WTC11 (cell line): ENCODE results near the gene SEPSECS. TPM values are rescaled to one million over a fixed set of nuclear protein-coding genes. Genes with fewer than 3 reads are reported as not detected.

Experiments used
- ATAC-seq: fragments of 200-7000 bp; cut with Tn5 transposase; 2 replicates; pipeline ENCODE4 v1.10.0; 2021; ENCODE audit warnings: mild to moderate bottlenecking, moderate library complexity
- CTCF ChIA-PET: fragments of 300-600 bp; sonication (Branson Sonifier 250); formaldehyde crosslinking; loops from one replicate; lab custom pipeline; 2021; ENCODE audit warnings: antibody characterized with exemption; lab: Charles Lee
- POLR2A ChIA-PET: fragments of 350-600 bp; sonication (Branson Sonifier 250); formaldehyde crosslinking; loops from one replicate; lab custom pipeline; 2021; ENCODE audit warnings: antibody characterized with exemption; lab: Charles Lee
- DNase-seq: peaks from one replicate; pipeline ENCODE4 v3.0.0; 2021; ENCODE audit warnings: low spot score
- H3K27ac Mint-ChIP-seq: 2 replicates; pipeline ENCODE4 v1.8.0; 2021; ENCODE audit warnings: mixed read lengths
- H3K27me3 Mint-ChIP-seq: 2 replicates; pipeline ENCODE4 v1.8.0; 2021; ENCODE audit warnings: low read depth, mild to moderate bottlenecking, moderate library complexity, mixed read lengths
- H3K36me3 Mint-ChIP-seq: 2 replicates; pipeline ENCODE4 v1.8.0; 2021; ENCODE audit warnings: mixed read lengths
- H3K4me1 Mint-ChIP-seq: 2 replicates; pipeline ENCODE4 v1.8.0; 2022; ENCODE audit warnings: mixed read lengths
- H3K4me3 Mint-ChIP-seq: 2 replicates; pipeline ENCODE4 v1.8.0; 2021; ENCODE audit warnings: mild to moderate bottlenecking, moderate library complexity, mixed read lengths
- H3K9me3 Mint-ChIP-seq: 2 replicates; pipeline ENCODE4 v1.8.0; 2021; ENCODE audit warnings: mixed read lengths
- ATF1 ChIP-seq: sonication (generic); formaldehyde crosslinking; IDR thresholded peaks from 2 replicates; pipeline ENCODE4 v1.8.1; 2023; ENCODE audit warnings: mild to moderate bottlenecking, moderate library complexity, missing genetic modification reagents
- EMX1 ChIP-seq: fragments of 250-450 bp; sonication (Bioruptor Pico); IDR thresholded peaks from 2 replicates; pipeline ENCODE4 v1.8.0; 2021; ENCODE audit warnings: mild to moderate bottlenecking
- JAZF1 ChIP-seq: fragments of 250-450 bp; sonication (Bioruptor Pico); IDR thresholded peaks from 2 replicates; pipeline ENCODE4 v1.9.0; 2021; ENCODE audit warnings: moderate library complexity, mild to moderate bottlenecking, inconsistent platforms
- KAT7 ChIP-seq: sonication (generic); formaldehyde crosslinking; IDR thresholded peaks from 2 replicates; pipeline ENCODE4 v1.8.1; 2023; ENCODE audit warnings: missing genetic modification reagents, mild to moderate bottlenecking, borderline replicate concordance
- NFYB ChIP-seq: sonication (generic); formaldehyde crosslinking; conservative IDR thresholded peaks from 2 replicates; pipeline ENCODE4 v1.8.0; 2022; ENCODE audit warnings: low read depth, missing genetic modification reagents
- SMAD4 ChIP-seq: sonication (generic); formaldehyde crosslinking; IDR thresholded peaks from 2 replicates; pipeline ENCODE4 v1.8.0; 2022; ENCODE audit warnings: mild to moderate bottlenecking, missing genetic modification reagents
- TP53 ChIP-seq: sonication (generic); formaldehyde crosslinking; IDR thresholded peaks from 2 replicates; pipeline ENCODE4 v1.8.1; 2023; ENCODE audit warnings: mild to moderate bottlenecking, missing genetic modification reagents
- ZBTB21 ChIP-seq: sonication (generic); formaldehyde crosslinking; IDR thresholded peaks from 2 replicates; pipeline ENCODE4 v1.8.1; 2023; ENCODE audit warnings: mild to moderate bottlenecking, missing genetic modification reagents, borderline replicate concordance
- ZNF423 ChIP-seq: fragments of 250-450 bp; sonication (Bioruptor Pico); IDR thresholded peaks from 2 replicates; pipeline ENCODE4 v2.1.2; 2022; ENCODE audit warnings: mild to moderate bottlenecking, moderate library complexity
- total RNA-seq: library from RNA; stranded (reverse); gene quantifications from 3 replicates; pipeline ENCODE4 v1.2.3, GENCODE V29; 2021
- TF ChIP-seq, protein P1 (sequence below): sonication (generic); formaldehyde crosslinking; IDR thresholded peaks from 2 replicates; pipeline ENCODE4 v1.8.1; 2023; ENCODE audit warnings: mild to moderate bottlenecking, missing genetic modification reagents, borderline replicate concordance
- TF ChIP-seq, protein P2 (sequence below): fragments of 250-450 bp; sonication (Bioruptor Pico); IDR thresholded peaks from 2 replicates; pipeline ENCODE4 v2.1.2; 2022; ENCODE audit warnings: mild to moderate bottlenecking, moderate library complexity
- TF ChIP-seq, protein P3 (sequence below): sonication (generic); formaldehyde crosslinking; IDR thresholded peaks from 2 replicates; pipeline ENCODE4 v1.8.1; 2022; ENCODE audit warnings: missing genetic modification reagents, borderline replicate concordance
- TF ChIP-seq, protein P4 (sequence below): sonication (generic); formaldehyde crosslinking; conservative IDR thresholded peaks from 2 replicates; pipeline ENCODE4 v1.8.1; 2023; ENCODE audit warnings: mild to moderate bottlenecking, low read depth, missing genetic modification reagents, moderate library complexity
- TF ChIP-seq, protein P5 (sequence below): sonication (generic); formaldehyde crosslinking; IDR thresholded peaks from 2 replicates; pipeline ENCODE4 v1.8.1; 2023; ENCODE audit warnings: mild to moderate bottlenecking, missing genetic modification reagents
- TF ChIP-seq, protein P6 (sequence below): sonication (generic); formaldehyde crosslinking; IDR thresholded peaks from 2 replicates; pipeline ENCODE4 v1.8.1; 2022; ENCODE audit warnings: low read depth, mild to moderate bottlenecking, moderate library complexity, missing genetic modification reagents, borderline replicate concordance
- TF ChIP-seq, protein P7 (sequence below): sonication (generic); formaldehyde crosslinking; IDR thresholded peaks from 2 replicates; pipeline ENCODE4 v1.8.1; 2023; ENCODE audit warnings: mild to moderate bottlenecking, missing genetic modification reagents
- TF ChIP-seq, protein P8 (sequence below): sonication (generic); formaldehyde crosslinking; IDR thresholded peaks from 2 replicates; pipeline ENCODE4 v1.8.0; 2022; ENCODE audit warnings: mild to moderate bottlenecking, missing genetic modification reagents

Gene SEPSECS
- total RNA-seq, 1 experiment from 2014 or later: 6.2 TPM

DNA sequence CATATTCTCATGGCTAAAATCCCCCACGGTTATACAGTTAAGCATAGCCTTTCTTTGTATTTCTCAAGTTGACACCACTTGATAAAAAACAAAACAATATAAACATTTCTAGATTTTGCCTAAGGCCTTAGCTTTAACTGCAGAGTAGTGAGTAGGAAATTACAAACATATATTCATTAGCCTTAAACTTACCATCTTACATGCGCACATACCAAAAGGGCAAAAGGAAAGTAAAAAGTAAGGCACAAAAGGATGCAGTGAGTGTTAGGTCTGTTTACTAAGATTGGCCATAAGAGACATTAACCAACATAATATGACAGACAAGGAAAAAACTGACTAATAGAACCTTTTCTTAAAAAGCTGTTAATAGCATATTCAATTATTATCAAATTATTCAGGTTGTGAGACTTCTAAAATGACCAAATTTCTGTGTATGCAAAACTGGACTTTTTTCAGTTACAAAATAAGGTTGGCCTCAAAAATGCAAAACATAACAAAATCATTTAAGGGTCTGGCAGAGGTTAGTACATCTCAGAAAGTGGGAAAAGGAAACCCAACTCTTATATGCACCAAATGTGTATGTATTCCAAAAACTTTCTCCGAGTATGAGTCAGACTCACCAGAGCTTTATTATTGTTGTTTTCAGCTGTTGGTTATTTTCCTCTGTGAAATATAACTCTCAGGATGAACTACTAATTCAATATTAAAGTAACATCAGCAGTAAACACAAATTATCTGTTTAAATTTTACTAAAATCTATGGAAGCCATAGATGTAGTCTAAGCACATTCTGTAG, 39.9 kb downstream of the SEPSECS start (continued):
- TF ChIP-seq, protein P1, sequence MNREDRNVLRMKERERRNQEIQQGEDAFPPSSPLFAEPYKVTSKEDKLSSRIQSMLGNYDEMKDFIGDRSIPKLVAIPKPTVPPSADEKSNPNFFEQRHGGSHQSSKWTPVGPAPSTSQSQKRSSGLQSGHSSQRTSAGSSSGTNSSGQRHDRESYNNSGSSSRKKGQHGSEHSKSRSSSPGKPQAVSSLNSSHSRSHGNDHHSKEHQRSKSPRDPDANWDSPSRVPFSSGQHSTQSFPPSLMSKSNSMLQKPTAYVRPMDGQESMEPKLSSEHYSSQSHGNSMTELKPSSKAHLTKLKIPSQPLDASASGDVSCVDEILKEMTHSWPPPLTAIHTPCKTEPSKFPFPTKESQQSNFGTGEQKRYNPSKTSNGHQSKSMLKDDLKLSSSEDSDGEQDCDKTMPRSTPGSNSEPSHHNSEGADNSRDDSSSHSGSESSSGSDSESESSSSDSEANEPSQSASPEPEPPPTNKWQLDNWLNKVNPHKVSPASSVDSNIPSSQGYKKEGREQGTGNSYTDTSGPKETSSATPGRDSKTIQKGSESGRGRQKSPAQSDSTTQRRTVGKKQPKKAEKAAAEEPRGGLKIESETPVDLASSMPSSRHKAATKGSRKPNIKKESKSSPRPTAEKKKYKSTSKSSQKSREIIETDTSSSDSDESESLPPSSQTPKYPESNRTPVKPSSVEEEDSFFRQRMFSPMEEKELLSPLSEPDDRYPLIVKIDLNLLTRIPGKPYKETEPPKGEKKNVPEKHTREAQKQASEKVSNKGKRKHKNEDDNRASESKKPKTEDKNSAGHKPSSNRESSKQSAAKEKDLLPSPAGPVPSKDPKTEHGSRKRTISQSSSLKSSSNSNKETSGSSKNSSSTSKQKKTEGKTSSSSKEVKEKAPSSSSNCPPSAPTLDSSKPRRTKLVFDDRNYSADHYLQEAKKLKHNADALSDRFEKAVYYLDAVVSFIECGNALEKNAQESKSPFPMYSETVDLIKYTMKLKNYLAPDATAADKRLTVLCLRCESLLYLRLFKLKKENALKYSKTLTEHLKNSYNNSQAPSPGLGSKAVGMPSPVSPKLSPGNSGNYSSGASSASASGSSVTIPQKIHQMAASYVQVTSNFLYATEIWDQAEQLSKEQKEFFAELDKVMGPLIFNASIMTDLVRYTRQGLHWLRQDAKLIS (CRISPR knock-in tag): no peak

DNA sequence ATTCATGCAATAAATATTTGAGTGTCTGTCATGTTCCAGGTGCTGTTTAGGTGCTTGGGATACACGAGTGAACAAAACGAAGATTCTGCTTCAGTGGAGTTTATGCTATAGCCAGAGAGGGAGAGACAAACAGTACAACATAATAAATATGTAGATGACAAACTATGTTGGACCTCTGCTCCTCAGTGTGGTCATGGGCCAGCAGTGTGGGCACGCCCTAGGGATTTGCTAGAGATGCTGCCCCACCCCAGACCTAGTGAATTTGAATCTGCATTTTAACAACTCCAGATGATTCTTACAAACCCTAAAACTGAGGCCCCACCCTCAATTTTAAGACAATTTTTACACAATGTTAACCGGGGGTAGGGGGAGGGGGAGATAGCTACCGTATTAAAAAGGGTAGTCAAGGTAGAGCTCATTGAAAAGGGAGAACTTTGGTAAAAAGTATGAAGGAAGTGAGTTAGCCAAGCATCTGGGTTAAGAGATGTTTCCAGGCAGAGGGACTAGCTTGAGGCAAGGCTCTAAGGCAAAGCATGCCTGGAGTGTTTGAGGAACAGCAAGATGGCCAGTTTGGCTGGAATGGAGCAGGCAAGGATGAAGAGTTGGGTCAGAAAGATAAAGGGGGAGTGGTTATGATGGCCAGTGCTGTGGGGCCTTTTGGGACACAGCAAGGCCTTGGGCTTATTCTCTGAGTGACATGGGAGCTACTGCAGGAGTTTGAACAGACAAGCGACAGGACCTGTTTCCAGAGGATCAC, 42.4 kb downstream of the SEPSECS start:
- CTCF ChIA-PET: interaction anchor here (0.7 to 1.4 kb wide), 2 partner anchors 14 to 27 kb away, joined by 3 to 4 read pairs; no protein-coding TSS in a partner anchor
- DNase-seq (no peak), ATAC-seq (no peak)
- no peak overlapping the region for H3K4me3 Mint-ChIP-seq
- H3K27ac Mint-ChIP-seq: no peak overlapping the region
- POLR2A ChIA-PET: no interaction called here
- no peaks in the 10 kb centered on the region for H3K9me3 Mint-ChIP-seq
- H3K36me3 Mint-ChIP-seq: no peaks in the 10 kb centered on the region
- H3K4me1 Mint-ChIP-seq: peaks cover 12% of the 10 kb centered on the region
- no peaks in the 10 kb centered on the region for H3K27me3 Mint-ChIP-seq
- TF ChIP-seq, protein P2, sequence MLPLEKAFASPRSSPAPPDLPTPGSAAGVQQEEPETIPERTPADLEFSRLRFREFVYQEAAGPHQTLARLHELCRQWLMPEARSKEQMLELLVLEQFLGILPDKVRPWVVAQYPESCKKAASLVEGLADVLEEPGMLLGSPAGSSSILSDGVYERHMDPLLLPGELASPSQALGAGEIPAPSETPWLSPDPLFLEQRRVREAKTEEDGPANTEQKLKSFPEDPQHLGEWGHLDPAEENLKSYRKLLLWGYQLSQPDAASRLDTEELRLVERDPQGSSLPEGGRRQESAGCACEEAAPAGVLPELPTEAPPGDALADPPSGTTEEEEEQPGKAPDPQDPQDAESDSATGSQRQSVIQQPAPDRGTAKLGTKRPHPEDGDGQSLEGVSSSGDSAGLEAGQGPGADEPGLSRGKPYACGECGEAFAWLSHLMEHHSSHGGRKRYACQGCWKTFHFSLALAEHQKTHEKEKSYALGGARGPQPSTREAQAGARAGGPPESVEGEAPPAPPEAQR: no peak
- TF ChIP-seq, protein P3, sequence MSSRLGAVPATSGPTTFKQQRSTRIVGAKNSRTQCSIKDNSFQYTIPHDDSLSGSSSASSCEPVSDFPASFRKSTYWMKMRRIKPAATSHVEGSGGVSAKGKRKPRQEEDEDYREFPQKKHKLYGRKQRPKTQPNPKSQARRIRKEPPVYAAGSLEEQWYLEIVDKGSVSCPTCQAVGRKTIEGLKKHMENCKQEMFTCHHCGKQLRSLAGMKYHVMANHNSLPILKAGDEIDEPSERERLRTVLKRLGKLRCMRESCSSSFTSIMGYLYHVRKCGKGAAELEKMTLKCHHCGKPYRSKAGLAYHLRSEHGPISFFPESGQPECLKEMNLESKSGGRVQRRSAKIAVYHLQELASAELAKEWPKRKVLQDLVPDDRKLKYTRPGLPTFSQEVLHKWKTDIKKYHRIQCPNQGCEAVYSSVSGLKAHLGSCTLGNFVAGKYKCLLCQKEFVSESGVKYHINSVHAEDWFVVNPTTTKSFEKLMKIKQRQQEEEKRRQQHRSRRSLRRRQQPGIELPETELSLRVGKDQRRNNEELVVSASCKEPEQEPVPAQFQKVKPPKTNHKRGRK (CRISPR knock-in tag): no peak
- TF ChIP-seq, protein P4, sequence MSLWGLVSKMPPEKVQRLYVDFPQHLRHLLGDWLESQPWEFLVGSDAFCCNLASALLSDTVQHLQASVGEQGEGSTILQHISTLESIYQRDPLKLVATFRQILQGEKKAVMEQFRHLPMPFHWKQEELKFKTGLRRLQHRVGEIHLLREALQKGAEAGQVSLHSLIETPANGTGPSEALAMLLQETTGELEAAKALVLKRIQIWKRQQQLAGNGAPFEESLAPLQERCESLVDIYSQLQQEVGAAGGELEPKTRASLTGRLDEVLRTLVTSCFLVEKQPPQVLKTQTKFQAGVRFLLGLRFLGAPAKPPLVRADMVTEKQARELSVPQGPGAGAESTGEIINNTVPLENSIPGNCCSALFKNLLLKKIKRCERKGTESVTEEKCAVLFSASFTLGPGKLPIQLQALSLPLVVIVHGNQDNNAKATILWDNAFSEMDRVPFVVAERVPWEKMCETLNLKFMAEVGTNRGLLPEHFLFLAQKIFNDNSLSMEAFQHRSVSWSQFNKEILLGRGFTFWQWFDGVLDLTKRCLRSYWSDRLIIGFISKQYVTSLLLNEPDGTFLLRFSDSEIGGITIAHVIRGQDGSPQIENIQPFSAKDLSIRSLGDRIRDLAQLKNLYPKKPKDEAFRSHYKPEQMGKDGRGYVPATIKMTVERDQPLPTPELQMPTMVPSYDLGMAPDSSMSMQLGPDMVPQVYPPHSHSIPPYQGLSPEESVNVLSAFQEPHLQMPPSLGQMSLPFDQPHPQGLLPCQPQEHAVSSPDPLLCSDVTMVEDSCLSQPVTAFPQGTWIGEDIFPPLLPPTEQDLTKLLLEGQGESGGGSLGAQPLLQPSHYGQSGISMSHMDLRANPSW (CRISPR knock-in tag): no peak
- TF ChIP-seq SMAD4 (CRISPR knock-in tag) (no peak), TP53 (no peak), ZBTB21 (no peak), NFYB (CRISPR knock-in tag) (no peak), ZNF423 (CRISPR knock-in tag) (no peak), JAZF1 (CRISPR knock-in tag) (no peak), KAT7 (no peak), ATF1 (CRISPR knock-in tag) (no peak), EMX1 (CRISPR knock-in tag) (no peak)
- TF ChIP-seq, protein P5, sequence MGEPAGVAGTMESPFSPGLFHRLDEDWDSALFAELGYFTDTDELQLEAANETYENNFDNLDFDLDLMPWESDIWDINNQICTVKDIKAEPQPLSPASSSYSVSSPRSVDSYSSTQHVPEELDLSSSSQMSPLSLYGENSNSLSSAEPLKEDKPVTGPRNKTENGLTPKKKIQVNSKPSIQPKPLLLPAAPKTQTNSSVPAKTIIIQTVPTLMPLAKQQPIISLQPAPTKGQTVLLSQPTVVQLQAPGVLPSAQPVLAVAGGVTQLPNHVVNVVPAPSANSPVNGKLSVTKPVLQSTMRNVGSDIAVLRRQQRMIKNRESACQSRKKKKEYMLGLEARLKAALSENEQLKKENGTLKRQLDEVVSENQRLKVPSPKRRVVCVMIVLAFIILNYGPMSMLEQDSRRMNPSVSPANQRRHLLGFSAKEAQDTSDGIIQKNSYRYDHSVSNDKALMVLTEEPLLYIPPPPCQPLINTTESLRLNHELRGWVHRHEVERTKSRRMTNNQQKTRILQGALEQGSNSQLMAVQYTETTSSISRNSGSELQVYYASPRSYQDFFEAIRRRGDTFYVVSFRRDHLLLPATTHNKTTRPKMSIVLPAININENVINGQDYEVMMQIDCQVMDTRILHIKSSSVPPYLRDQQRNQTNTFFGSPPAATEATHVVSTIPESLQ (CRISPR knock-in tag): no peak
- TF ChIP-seq, protein P6, sequence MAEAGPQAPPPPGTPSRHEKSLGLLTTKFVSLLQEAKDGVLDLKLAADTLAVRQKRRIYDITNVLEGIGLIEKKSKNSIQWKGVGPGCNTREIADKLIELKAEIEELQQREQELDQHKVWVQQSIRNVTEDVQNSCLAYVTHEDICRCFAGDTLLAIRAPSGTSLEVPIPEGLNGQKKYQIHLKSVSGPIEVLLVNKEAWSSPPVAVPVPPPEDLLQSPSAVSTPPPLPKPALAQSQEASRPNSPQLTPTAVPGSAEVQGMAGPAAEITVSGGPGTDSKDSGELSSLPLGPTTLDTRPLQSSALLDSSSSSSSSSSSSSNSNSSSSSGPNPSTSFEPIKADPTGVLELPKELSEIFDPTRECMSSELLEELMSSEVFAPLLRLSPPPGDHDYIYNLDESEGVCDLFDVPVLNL (CRISPR knock-in tag): no peak
- TF ChIP-seq, protein P7, sequence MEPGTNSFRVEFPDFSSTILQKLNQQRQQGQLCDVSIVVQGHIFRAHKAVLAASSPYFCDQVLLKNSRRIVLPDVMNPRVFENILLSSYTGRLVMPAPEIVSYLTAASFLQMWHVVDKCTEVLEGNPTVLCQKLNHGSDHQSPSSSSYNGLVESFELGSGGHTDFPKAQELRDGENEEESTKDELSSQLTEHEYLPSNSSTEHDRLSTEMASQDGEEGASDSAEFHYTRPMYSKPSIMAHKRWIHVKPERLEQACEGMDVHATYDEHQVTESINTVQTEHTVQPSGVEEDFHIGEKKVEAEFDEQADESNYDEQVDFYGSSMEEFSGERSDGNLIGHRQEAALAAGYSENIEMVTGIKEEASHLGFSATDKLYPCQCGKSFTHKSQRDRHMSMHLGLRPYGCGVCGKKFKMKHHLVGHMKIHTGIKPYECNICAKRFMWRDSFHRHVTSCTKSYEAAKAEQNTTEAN (CRISPR knock-in tag): no peak
- TF ChIP-seq, protein P8, sequence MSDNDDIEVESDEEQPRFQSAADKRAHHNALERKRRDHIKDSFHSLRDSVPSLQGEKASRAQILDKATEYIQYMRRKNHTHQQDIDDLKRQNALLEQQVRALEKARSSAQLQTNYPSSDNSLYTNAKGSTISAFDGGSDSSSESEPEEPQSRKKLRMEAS (CRISPR knock-in tag): no peak
